D721Med (cell line): ENCODE results near the gene CAGE1.

Experiments
- DNase-seq: peaks from one replicate; pipeline ENCODE4 v3.0.0; 2011; ENCODE audit warnings: low spot score; ENCODE audit not compliant: insufficient read length
- FAIRE-seq: peaks from 2 replicates; lab custom pipeline; 2011; peaks lifted over from hg19 to GRCh38; lab: Jason Lieb, UNC
- CTCF ChIP-seq: IDR thresholded peaks from 2 replicates; pipeline ENCODE4 v1.5.1; 2012; ENCODE audit warnings: mild to moderate bottlenecking, control low read depth; ENCODE audit not compliant: insufficient read depth; ENCODE audit errors: missing control alignments

The CAGE1 gene

GRCh38 chr6:7391151-7391550 is 1.6 kb upstream of the CAGE1 start:
- FAIRE-seq (no peak), DNase-seq (no peak)
- TF ChIP-seq CTCF: no peak

GRCh38 chr6:7390226-7390878 is 810 bp upstream of the CAGE1 start:
- no peak for TF ChIP-seq CTCF
- FAIRE-seq: no peak
- no peak for DNase-seq

- FAIRE-seq (no peak), DNase-seq (peak; percentile 30)
- no peak for TF ChIP-seq CTCF
Observed at GRCh38 chr6:7389162-7389450, 436 bp downstream of the CAGE1 start.

- TF ChIP-seq CTCF: no peak
- DNase-seq (no peak), FAIRE-seq (no peak)
Observed at GRCh38 chr6:7381092-7381491, 8.4 kb downstream of the CAGE1 start.

- no peak for FAIRE-seq
- DNase-seq: no peak
- TF ChIP-seq CTCF: no peak
Observed at GRCh38 chr6:7378740-7379139, 10.8 kb downstream of the CAGE1 start.

- TF ChIP-seq CTCF: no peak
- DNase-seq (no peak), FAIRE-seq (no peak)
Observed at GRCh38 chr6:7377961-7378360, 11.6 kb downstream of the CAGE1 start.

- FAIRE-seq (no peak), DNase-seq (no peak)
- no peak for TF ChIP-seq CTCF
Observed at GRCh38 chr6:7373739-7374138, 15.8 kb downstream of the CAGE1 start.
